DOHH2 (cell line): ENCODE results near the gene SH3RF3.

Experiments used
- EZH2phosphoT487 ChIP-seq: fragments of 200-600 bp; sonication (generic); IDR thresholded peaks from 2 replicates; pipeline ENCODE4 v1.6.1; 2017; ENCODE audit warnings: borderline replicate concordance, mild to moderate bottlenecking, antibody characterized with exemption, low read length, moderate library complexity, mixed read lengths
- TF ChIP-seq, protein P1 (sequence below): fragments of 200-600 bp; sonication (generic); IDR thresholded peaks from one replicate; pipeline ENCODE4 v1.5.1; 2014; ENCODE audit warnings: antibody characterized with exemption, mild to moderate bottlenecking, low read depth, low read length; ENCODE audit not compliant: poor library complexity, severe bottlenecking

DNA sequence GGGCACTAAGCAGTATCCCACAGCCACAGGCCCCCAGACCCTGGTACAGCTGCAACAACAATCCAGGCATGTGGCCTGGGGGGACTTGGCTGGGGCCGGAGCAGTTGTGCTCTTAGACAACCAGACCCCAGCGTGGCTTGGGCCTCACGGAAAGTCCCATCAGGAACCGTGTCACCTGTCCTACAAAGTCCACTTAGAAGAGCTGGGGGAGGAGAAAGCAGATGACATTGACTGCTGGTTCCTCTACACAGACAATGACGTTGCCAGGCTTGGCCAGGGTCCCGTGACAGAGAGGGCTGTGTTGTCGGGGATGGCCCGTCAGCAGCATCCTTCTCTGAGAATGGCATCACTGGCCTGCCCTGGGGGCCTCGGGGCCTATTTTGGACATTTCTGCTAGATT lies 360.3 kb downstream of the SH3RF3 start:
- TF ChIP-seq, protein P1, sequence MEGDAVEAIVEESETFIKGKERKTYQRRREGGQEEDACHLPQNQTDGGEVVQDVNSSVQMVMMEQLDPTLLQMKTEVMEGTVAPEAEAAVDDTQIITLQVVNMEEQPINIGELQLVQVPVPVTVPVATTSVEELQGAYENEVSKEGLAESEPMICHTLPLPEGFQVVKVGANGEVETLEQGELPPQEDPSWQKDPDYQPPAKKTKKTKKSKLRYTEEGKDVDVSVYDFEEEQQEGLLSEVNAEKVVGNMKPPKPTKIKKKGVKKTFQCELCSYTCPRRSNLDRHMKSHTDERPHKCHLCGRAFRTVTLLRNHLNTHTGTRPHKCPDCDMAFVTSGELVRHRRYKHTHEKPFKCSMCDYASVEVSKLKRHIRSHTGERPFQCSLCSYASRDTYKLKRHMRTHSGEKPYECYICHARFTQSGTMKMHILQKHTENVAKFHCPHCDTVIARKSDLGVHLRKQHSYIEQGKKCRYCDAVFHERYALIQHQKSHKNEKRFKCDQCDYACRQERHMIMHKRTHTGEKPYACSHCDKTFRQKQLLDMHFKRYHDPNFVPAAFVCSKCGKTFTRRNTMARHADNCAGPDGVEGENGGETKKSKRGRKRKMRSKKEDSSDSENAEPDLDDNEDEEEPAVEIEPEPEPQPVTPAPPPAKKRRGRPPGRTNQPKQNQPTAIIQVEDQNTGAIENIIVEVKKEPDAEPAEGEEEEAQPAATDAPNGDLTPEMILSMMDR: no peak
- TF ChIP-seq EZH2phosphoT487: no peak
